Prostate gland (tissue), 2 donors: ENCODE results near the gene DENND1C.

Experiments
- POLR2A ChIP-seq: fragments of 450-650 bp; IDR thresholded peaks from one replicate; pipeline ENCODE4 v1.6.1; 2016; ENCODE audit warnings: antibody characterized with exemption, mild to moderate bottlenecking
- TF ChIP-seq, protein P1 (sequence below), 4 experiments: fragments of 200-600 bp in 2 of 4; fragments of 450-650 bp in 2 of 4; sonication (generic) in 2 of 4; IDR thresholded peaks; 1 replicate in 3 of 4; 2 replicates in 1 of 4; pipeline ENCODE4 v1.5.1; 2016 to 2019; ENCODE audit warnings: antibody characterized with exemption in 4 of 4, mild to moderate bottlenecking in 2 of 4, moderate library complexity in 2 of 4

DNA sequence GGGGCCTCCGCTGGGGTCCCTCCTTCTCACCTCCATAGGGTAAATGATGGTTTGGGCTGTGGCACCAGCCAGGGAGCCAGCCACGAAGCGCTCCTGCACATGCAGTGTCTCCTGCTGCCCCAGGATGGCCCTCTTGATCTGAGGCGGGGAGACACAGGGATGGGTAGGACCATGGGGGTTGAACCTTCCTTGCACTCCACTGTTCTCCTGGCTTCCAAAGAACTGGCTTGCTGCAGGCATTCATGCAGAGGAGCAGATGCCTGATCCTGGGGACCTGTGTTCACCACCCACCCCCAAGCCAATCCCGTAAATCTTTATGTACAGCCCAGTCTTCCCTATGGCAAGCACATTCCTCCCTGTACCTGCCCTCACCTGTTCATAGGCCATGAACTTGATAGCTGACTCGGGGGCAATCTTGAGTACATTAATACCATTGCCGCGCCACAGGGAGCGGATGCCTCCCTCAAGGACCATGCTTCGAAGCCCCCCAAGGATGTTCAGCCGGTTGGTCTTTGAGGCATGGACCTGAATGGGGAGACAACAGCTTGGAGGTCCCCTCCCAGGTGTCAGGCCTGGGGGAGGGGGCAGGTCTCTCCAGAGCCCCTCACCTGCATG lies 27.5 kb downstream of the DENND1C start:
- TF ChIP-seq POLR2A = no peak
- TF ChIP-seq, protein P1, sequence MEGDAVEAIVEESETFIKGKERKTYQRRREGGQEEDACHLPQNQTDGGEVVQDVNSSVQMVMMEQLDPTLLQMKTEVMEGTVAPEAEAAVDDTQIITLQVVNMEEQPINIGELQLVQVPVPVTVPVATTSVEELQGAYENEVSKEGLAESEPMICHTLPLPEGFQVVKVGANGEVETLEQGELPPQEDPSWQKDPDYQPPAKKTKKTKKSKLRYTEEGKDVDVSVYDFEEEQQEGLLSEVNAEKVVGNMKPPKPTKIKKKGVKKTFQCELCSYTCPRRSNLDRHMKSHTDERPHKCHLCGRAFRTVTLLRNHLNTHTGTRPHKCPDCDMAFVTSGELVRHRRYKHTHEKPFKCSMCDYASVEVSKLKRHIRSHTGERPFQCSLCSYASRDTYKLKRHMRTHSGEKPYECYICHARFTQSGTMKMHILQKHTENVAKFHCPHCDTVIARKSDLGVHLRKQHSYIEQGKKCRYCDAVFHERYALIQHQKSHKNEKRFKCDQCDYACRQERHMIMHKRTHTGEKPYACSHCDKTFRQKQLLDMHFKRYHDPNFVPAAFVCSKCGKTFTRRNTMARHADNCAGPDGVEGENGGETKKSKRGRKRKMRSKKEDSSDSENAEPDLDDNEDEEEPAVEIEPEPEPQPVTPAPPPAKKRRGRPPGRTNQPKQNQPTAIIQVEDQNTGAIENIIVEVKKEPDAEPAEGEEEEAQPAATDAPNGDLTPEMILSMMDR (IDR thresholded peaks at IDR 0.05) = no peak
